SJCRH30 (cell line): ENCODE data around the gene ABI2. TPM values are rescaled to one million over a fixed set of nuclear protein-coding genes. Genes with fewer than 3 reads are reported as not detected.
"Not testable (repeated sequence)": the region's sequence is repeated elsewhere in the genome, so short reads cannot be mapped to it uniquely, and the experiment has no call there.

Experiments used
- DNase-seq, 2 experiments: peaks; one replicate each; pipeline ENCODE4 v3.0.0-alpha.2; 2015 to 2020
- H3K27ac ChIP-seq: fragments of 250-450 bp; sonication (Bioruptor Pico); 2 replicates; pipeline ENCODE4 v1.5.1; 2020; ENCODE audit warnings: mild to moderate bottlenecking, moderate library complexity
- H3K27me3 ChIP-seq: fragments of 250-450 bp; sonication (Bioruptor Pico); 2 replicates; pipeline ENCODE4 v1.5.1; 2020; ENCODE audit warnings: mild to moderate bottlenecking, moderate library complexity
- H3K36me3 ChIP-seq: fragments of 250-450 bp; sonication (Bioruptor Pico); 2 replicates; pipeline ENCODE4 v1.5.1; 2020; ENCODE audit warnings: mild to moderate bottlenecking, moderate library complexity
- H3K4me1 ChIP-seq: fragments of 250-450 bp; sonication (Bioruptor Pico); 2 replicates; pipeline ENCODE4 v1.5.1; 2020; ENCODE audit warnings: mild to moderate bottlenecking, moderate library complexity
- H3K4me3 ChIP-seq: fragments of 250-450 bp; sonication (Bioruptor Pico); 2 replicates; pipeline ENCODE4 v1.5.1; 2020; ENCODE audit warnings: mild to moderate bottlenecking, moderate library complexity
- H3K9me3 ChIP-seq: fragments of 250-450 bp; sonication (Bioruptor Pico); replicated peaks from 2 replicates; pipeline ENCODE4 v1.5.1; 2020; ENCODE audit warnings: mild to moderate bottlenecking, moderate library complexity
- total RNA-seq: library from RNA; depleted of rRNA; stranded (reverse); fragments of >200 nt; shearing (Covaris generic); gene quantifications from 2 replicates; pipeline ENCODE4 v1.2.3, GENCODE V29; 2014

Gene ABI2
- total RNA-seq, 1 experiment from 2014 or later: 95.0 TPM

DNA sequence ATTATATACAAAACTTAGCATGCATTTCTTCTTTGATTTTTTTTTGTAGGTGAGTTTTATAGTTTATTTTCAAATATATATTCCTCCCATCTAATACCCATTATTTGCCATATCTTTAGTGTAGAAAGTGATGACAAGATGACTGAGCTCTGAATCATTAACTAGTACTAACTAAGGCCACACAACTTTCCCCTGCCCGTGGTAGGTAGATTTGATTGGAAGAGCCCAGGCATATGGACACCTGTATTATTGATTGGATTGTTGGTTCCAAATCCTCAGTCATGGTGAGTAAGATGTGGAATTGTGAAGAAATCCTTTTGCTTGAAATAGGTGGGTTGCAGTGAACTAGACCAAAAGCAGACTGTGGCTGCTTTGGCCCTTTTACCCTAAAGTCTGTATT lies 54.8 kb downstream of the ABI2 start:
- Histone ChIP-seq H3K4me3 (no peak overlapping the region), H3K4me1 (no peaks in the 10 kb centered on the region), H3K36me3 (peaks cover 39% of the 10 kb centered on the region), H3K27ac (no peak overlapping the region), H3K9me3 (no peaks in the 10 kb centered on the region), H3K27me3 (no peaks in the 10 kb centered on the region)
- no peak for DNase-seq

DNA sequence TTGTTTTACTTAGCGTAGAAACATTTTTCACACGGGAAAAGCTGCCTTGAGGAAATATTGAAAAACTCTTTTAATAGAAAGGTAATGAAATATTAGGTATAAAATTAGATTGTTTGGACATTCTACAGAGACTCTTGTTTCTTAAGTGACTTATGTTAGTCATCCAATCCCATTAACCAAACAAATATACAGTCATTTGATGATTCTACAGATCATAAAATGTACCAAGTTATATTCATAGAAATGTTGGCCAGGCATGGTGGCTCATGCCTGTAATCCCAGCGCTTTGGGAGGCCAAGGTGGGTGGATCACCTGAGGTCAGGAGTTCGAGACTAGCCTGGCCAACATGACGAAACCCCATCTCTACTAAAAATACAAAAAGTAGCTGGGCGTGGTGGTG lies 60.0 kb downstream of the ABI2 start:
- not testable (repeated sequence) for H3K27ac ChIP-seq, H3K27me3 ChIP-seq, DNase-seq, H3K4me3 ChIP-seq, H3K9me3 ChIP-seq, H3K4me1 ChIP-seq
- peaks cover 30% of the 10 kb centered on the region for H3K36me3 ChIP-seq

DNA sequence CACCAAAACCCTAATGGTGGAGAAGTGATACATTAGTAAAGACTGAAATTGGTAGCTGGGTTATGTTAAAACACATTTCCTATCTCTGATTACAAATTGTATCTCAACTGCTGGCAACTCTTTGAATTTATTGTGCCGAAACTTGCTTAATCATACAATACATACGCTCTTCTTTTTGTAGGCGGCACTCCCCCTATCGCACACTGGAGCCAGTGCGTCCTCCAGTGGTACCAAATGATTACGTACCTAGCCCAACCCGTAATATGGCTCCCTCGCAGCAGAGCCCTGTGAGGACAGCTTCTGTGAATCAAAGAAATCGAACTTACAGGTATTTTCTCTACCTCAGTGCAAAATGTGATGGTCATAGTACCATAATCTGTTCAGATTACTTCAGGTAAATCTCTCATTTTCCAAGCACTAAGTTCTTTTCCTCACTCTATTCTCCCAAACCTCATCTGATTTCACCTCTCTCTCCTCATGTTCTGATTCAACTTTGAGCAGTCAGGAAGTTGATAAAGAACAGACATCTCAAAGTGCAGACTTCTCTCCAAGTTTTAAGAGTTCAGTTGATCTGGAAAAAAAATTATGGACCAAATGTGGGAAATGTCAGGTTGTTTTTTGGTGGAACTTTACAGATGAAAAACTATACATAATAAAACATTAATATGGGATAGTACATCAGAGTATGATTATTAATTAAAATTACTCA lies 66.5 kb downstream of the ABI2 start:
- Histone ChIP-seq H3K36me3 (peaks cover 41% of the 10 kb centered on the region), H3K9me3 (no peaks in the 10 kb centered on the region), H3K27ac (no peak overlapping the region), H3K4me3 (no peak overlapping the region), H3K27me3 (no peaks in the 10 kb centered on the region), H3K4me1 (no peaks in the 10 kb centered on the region)
- no peak for DNase-seq

DNA sequence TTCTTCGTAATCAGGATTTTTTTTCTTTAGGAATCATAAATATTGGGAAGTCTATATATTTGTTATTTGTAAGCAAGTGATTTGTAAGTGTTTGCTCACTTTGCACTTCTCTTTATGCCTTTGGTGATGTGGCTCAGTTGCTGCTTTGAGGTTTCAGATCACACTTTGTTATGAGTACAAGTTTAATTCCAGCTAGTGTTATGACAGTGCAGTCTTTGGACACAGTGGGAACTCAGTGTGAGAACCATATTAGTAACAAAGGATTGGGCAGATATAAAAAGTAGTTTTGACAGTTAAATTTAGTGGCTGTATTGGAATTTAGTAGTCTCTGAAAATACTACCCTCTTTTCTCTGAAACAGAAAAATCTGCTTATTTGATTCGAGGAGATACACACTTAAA lies 67.7 kb downstream of the ABI2 start:
- no peaks in the 10 kb centered on the region for H3K27me3 ChIP-seq
- DNase-seq: no peak
- no peaks in the 10 kb centered on the region for H3K4me1 ChIP-seq
- no peaks in the 10 kb centered on the region for H3K9me3 ChIP-seq
- peaks cover 43% of the 10 kb centered on the region for H3K36me3 ChIP-seq
- no peak overlapping the region for H3K4me3 ChIP-seq
- H3K27ac ChIP-seq: no peak overlapping the region

DNA sequence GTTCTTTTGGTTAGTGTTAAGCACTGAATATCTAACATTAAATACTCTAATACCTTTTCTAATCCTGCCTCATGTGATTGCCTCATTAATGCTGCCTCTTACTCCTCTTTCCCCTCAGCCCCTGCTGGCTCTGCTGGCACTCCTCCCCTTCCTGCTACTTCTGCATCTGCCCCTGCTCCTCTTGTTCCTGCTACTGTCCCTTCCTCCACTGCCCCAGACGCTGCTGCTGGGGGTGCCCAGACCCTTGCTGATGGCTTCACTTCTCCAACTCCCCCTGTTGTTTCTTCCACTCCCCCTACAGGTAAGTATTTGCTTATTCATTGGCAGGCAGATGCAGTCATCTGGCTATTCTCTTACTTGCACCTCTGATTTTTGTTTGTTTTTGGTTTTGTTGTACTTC lies 68.5 kb downstream of the ABI2 start:
- Histone ChIP-seq H3K36me3 (peaks cover 39% of the 10 kb centered on the region), H3K27ac (no peak overlapping the region), H3K9me3 (no peaks in the 10 kb centered on the region), H3K4me1 (no peaks in the 10 kb centered on the region), H3K4me3 (no peak overlapping the region), H3K27me3 (no peaks in the 10 kb centered on the region)
- no peak for DNase-seq

DNA sequence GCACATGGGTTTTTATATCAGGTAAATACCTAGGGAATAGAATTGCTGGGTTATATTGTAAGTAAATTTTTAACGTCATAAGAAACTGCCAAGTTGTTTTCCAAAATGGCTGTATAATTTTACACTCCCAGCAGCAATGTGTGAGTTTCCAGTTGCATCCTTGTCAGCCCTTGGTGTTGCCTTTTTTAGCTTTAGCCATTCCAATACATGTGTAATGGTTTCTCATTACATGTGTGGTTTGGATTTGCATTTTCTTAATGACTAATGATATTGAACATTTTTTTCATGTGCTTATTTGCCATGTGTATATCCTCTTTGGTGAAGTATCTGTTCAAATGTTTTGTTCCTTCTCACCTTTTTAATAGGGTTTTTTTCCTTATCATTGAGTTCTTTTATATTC lies 70.8 kb downstream of the ABI2 start:
- DNase-seq: no peak
- H3K36me3 ChIP-seq: peaks cover 57% of the 10 kb centered on the region
- no peaks in the 10 kb centered on the region for H3K4me1 ChIP-seq
- no peak overlapping the region for H3K27ac ChIP-seq
- no peaks in the 10 kb centered on the region for H3K9me3 ChIP-seq
- H3K4me3 ChIP-seq: no peak overlapping the region
- H3K27me3 ChIP-seq: no peaks in the 10 kb centered on the region

DNA sequence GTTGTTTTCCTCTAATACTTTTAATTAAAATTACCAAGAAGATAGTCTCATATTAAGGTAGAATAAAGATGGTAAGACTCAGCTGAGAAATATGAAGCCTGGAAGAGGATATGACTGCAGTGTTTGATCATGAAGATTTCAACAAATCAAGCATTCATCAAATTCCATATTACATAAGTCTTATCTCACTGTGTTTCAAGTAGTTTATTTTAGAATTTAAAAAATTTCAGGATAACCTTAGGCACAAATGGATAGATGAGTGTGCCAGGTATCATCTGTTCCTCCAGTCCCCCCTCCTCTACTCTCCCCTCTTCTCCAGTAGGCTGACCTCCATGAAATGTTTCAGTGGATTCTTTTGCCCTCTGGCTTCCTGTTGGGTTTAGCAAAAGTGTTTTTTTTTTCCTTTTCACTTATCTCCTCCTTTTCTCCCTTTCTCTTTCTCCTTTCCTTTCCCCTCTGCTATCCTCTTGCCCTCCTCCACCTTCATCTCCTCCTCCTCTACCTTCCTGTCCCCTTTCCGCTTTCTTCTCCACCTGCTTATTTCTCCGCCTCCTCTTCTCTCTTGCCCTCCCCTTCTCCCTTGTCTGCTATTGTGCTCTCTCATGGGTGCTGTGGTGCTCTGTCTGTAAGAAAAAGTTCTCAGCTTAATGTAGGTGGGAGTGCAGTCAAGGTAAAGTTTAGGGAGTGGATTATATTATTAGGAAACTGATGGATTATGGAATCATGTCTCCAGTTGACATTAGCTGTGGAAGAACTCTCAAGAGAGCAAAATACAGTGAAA lies 72.8 kb downstream of the ABI2 start:
- H3K9me3 ChIP-seq: no peaks in the 10 kb centered on the region
- no peaks in the 10 kb centered on the region for H3K27me3 ChIP-seq
- H3K4me1 ChIP-seq: no peaks in the 10 kb centered on the region
- DNase-seq: no peak
- H3K4me3 ChIP-seq: no peak overlapping the region
- H3K27ac ChIP-seq: no peak overlapping the region
- H3K36me3 ChIP-seq: peaks cover 62% of the 10 kb centered on the region

DNA sequence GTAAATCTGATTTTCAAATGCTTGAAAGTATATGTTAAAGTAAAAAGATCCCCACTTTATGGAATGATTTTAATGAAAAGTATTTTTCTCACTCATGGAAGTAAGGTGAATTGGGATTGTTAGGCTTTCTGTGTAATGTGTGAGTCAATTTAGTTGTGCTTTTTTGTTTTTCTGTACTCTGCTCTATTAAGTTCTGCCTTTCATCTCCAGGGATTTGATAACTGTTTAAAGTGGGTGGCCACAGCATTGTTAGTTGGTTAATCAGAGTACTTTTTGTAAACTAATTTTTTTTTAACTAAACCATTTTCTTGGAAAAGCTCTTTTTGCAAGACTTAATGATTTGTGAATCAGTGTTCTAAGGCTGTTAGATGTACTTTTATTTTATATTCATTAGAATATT lies 76.8 kb downstream of the ABI2 start:
- Histone ChIP-seq H3K27me3 (no peaks in the 10 kb centered on the region), H3K9me3 (no peaks in the 10 kb centered on the region), H3K4me1 (no peaks in the 10 kb centered on the region), H3K36me3 (peaks cover 68% of the 10 kb centered on the region), H3K27ac (no peak overlapping the region), H3K4me3 (no peak overlapping the region)
- DNase-seq: no peak

DNA sequence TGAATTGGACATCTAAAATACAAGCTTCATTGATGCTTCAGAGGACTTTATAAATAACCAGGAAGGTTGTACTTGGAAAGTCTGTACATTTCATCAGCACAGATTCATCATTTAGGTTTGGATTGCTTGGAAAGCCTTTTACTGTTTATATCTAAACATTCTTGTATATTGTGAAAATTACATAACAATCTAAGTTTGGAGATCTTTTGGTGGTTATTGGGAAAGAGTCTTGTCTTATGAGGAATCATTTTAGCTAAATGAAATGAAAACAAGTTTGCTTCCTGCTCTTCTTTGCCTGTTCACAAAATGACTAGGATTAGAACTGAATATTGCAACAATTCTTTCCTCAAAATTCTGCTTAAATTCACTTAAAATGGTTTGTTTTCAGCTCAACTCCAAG lies 79.3 kb downstream of the ABI2 start:
- Histone ChIP-seq H3K9me3 (no peaks in the 10 kb centered on the region), H3K27ac (no peak overlapping the region), H3K4me1 (no peaks in the 10 kb centered on the region), H3K27me3 (no peaks in the 10 kb centered on the region), H3K36me3 (peaks cover 76% of the 10 kb centered on the region), H3K4me3 (no peak overlapping the region)
- DNase-seq: no peak

DNA sequence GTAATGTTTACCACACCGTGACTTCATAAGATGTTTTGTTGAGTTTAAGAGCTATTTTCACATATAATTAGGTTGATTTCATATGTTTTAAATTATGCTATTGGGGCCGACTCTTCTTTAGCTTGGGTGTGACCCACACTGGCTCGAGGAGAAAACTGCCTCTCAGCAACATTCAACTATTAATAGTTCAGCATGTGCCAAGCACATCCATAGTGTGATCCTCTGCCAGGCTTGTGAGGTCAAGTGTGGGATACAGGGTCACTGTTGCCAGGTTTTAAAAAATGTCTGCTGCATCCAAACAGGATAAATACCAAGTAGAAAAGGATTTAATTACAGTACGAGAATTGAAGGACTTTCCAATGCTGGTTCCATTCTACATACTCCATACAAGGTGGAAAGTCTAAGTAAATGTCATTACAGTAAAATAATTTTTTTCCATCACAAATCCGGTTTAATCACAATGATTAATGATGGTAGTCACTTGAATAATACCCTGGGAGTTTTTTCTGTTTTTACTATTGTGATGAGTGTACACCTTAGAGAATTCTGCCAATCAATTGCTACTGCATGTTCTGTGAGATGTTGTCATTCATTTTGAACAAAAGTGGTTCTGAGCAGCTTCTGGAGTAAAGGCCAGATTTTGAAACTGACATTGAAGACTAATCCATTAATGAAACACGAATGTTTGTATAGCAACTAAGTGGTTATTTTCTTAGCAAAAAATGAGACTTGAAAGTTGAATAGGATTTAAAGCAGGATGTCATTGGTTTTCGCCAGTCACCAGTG lies 84.5 kb downstream of the ABI2 start:
- Histone ChIP-seq H3K4me3 (no peak overlapping the region), H3K27ac (no peak overlapping the region), H3K27me3 (no peaks in the 10 kb centered on the region), H3K9me3 (no peaks in the 10 kb centered on the region), H3K36me3 (peaks cover 61% of the 10 kb centered on the region), H3K4me1 (no peaks in the 10 kb centered on the region)
- DNase-seq: no peak

DNA sequence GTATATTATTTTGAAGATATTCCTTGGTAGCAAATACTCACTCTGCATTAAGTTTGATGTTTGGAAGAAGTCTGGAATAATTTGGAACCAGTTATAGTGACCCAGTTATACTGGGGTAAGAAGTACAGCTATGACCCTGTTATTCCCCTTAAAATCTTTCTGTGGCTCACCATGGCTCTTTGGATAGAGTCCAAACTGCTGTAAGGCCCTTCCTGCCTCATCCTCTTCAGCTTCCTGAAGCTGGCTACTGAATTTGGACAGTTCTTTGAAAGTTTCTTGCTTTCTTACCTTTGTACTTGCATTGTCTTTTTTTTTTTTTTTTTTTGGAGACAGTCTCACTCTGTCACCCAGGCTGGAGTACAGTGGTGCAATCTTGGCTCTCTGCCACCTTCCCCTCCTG lies 85.6 kb downstream of the ABI2 start:
- H3K4me1 ChIP-seq: no peaks in the 10 kb centered on the region
- H3K27ac ChIP-seq: no peak overlapping the region
- peaks cover 70% of the 10 kb centered on the region for H3K36me3 ChIP-seq

DNA sequence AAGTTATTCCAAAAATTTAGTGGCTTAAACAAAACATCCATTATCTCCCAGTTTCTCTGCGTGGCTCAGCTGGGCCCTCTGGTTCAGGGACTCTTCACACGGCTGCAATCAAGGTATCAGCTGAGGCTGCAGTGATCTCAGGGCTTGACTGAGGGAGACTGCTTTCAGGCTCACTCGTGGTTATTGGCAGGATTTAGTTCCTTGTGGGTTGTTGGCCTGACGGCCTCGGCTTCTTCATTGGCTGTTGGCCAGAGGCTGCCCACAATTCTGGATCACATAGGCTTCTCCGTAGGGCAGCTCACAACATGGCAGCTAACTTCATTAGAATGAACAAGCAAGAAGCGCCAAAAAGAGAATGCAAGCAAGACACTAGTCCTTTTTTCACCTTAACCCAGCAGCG lies 90.1 kb downstream of the ABI2 start:
- no peaks in the 10 kb centered on the region for H3K4me1 ChIP-seq
- H3K27me3 ChIP-seq: no peaks in the 10 kb centered on the region
- 0 out of 2 replicates have a peak, but pooled peaks cover 2% of the 10 kb centered on the region for H3K9me3 ChIP-seq
- no peak overlapping the region for H3K4me3 ChIP-seq
- H3K27ac ChIP-seq: no peak overlapping the region
- DNase-seq: no peak
- H3K36me3 ChIP-seq: peaks cover 51% of the 10 kb centered on the region

More for the DNA sequence above, 85.6 kb downstream of the ABI2 start:
- no peak overlapping the region for H3K4me3 ChIP-seq
- H3K27me3 ChIP-seq: no peaks in the 10 kb centered on the region
- 0 out of 2 replicates have a peak, but pooled peaks cover 2% of the 10 kb centered on the region for H3K9me3 ChIP-seq
- no peak for DNase-seq

DNA sequence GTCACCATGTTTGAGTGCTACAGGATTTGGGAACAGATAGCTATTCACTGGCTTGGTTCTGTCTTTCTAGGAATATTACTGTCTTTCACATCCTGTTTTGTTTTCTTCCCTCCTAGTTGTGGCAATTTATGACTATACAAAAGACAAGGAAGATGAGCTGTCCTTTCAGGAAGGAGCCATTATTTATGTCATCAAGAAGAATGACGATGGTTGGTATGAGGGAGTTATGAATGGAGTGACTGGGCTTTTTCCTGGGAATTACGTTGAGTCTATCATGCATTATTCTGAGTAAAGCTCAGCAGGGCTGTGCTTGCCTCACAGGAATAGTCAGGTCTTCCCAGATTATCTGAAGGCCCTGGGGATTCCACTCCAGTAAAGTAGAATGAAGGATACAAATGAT lies 98.9 kb downstream of the ABI2 start:
- H3K9me3 ChIP-seq: no peaks in the 10 kb centered on the region
- no peak overlapping the region for H3K27ac ChIP-seq
- H3K36me3 ChIP-seq: peaks cover 30% of the 10 kb centered on the region
- no peak for DNase-seq
- no peaks in the 10 kb centered on the region for H3K4me1 ChIP-seq
- H3K4me3 ChIP-seq: no peak overlapping the region
- H3K27me3 ChIP-seq: no peaks in the 10 kb centered on the region

DNA sequence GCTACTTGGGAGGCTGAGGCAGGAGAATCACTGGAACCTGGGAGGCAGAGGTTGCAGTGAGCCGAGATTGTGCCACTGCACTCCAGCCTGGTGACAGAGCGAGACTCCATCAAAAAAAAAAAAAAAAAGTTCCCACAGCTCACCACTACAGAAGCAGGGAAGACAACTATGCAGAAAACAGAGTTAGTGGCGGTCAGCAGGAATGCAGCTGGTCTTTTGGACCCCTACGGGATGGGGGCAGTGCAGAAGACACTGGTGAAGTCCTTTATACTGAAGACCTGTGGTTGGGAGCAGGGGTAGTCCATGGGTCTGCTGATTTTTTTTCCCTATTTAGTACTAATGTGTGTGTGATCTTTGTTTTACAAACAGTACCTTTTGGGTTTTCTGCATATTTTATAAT lies 101.4 kb downstream of the ABI2 start:
- not testable (repeated sequence) for H3K27me3 ChIP-seq, H3K27ac ChIP-seq, H3K4me1 ChIP-seq, H3K9me3 ChIP-seq, H3K4me3 ChIP-seq, DNase-seq
- H3K36me3 ChIP-seq: peaks cover 23% of the 10 kb centered on the region
